Mesendoderm (in vitro differentiated cells): Measurements from ENCODE around the gene TNFRSF6B.

Source experiments
- DNase-seq: peaks from one replicate; pipeline ENCODE4 v3.0.0; 2013
- H2AK5ac ChIP-seq: 2 replicates; pipeline ENCODE4 v1.6.1; 2013; ENCODE audit warnings: low read length, inconsistent platforms
- H2BK120ac ChIP-seq: 2 replicates; pipeline ENCODE4 v1.6.1; 2013; ENCODE audit warnings: low read depth, mild to moderate bottlenecking, low read length, moderate library complexity, mixed read lengths
- H2BK15ac ChIP-seq: replicated peaks from 2 replicates; pipeline ENCODE4 v1.6.1; 2013; ENCODE audit warnings: low read depth, mild to moderate bottlenecking, moderate library complexity
- H2BK5ac ChIP-seq: 2 replicates; pipeline ENCODE4 v1.6.1; 2013; ENCODE audit warnings: low read length, inconsistent platforms
- H3K18ac ChIP-seq: 2 replicates; pipeline ENCODE4 v1.6.1; 2013; ENCODE audit warnings: mild to moderate bottlenecking, low read length, mixed read lengths
- H3K23ac ChIP-seq: one replicate; pipeline ENCODE4 v1.6.1; 2013; ENCODE audit warnings: low read length
- H3K27ac ChIP-seq: 2 replicates; pipeline ENCODE4 v1.5.1; 2013; ENCODE audit warnings: low read depth, mild to moderate bottlenecking, inconsistent platforms, low read length, moderate library complexity
- H3K27me3 ChIP-seq: 2 replicates; pipeline ENCODE4 v1.6.1; 2013; ENCODE audit warnings: low read length, control low read depth, mild to moderate bottlenecking, inconsistent platforms; ENCODE audit not compliant: insufficient read depth, poor library complexity
- H3K36me3 ChIP-seq: 2 replicates; pipeline ENCODE4 v1.6.1; 2013; ENCODE audit warnings: low read length, inconsistent platforms; ENCODE audit not compliant: control insufficient read depth, insufficient read depth
- H3K4ac ChIP-seq: one replicate; pipeline ENCODE4 v1.6.1; 2013; ENCODE audit warnings: low read depth, mild to moderate bottlenecking, low read length, moderate library complexity
- H3K4me1 ChIP-seq: 2 replicates; pipeline ENCODE4 v1.6.1; 2013; ENCODE audit warnings: low read depth, low read length, inconsistent platforms; ENCODE audit not compliant: control insufficient read depth
- H3K4me2 ChIP-seq: 2 replicates; pipeline ENCODE4 v1.6.1; 2013; ENCODE audit warnings: low read length
- H3K4me3 ChIP-seq: 2 replicates; pipeline ENCODE4 v1.5.1; 2013; ENCODE audit warnings: mild to moderate bottlenecking, low read length
- H3K56ac ChIP-seq: one replicate; pipeline ENCODE4 v1.6.1; 2013; ENCODE audit warnings: low read length
- H3K79me1 ChIP-seq: 2 replicates; pipeline ENCODE4 v1.6.1; 2013; ENCODE audit warnings: low read length, inconsistent platforms
- H3K79me2 ChIP-seq: 2 replicates; pipeline ENCODE4 v1.6.1; 2013; ENCODE audit warnings: mild to moderate bottlenecking, low read length; ENCODE audit not compliant: control insufficient read depth, insufficient read depth
- H3K9ac ChIP-seq: 2 replicates; pipeline ENCODE4 v1.6.1; 2013; ENCODE audit warnings: low read length, inconsistent platforms
- H4K5ac ChIP-seq: one replicate; pipeline ENCODE4 v1.6.1; 2013; ENCODE audit warnings: low read length
- H4K8ac ChIP-seq: one replicate; pipeline ENCODE4 v1.6.1; 2013; ENCODE audit warnings: low read depth, mild to moderate bottlenecking, control low read depth, low read length, moderate library complexity
- WGBS: extraction: QIAGEN DNeasy Blood & Tissue Kit; methylation state at CpG from one replicate; pipeline ENCODE4 v1.1.7; 2013; ENCODE audit warnings: low lambda C conversion rate, missing lambda C conversion rate; ENCODE audit not compliant: insufficient coverage; ENCODE audit errors: extremely low coverage; 5-methylcytosine and 5-hydroxymethylcytosine counted together

TNFRSF6B gene

GRCh38 chr20:63688228-63689045, 8.0 kb upstream of the TNFRSF6B start:
- H2AK5ac ChIP-seq, result no peak overlapping the region
- H4K8ac ChIP-seq, result no peak overlapping the region
- H3K18ac ChIP-seq, result no peak overlapping the region
- H3K56ac ChIP-seq, result no peak overlapping the region
- no peak overlapping the region for H3K4me2 ChIP-seq
- DNase-seq, result no peak
- no peak overlapping the region for H3K4me3 ChIP-seq
- no peaks in the 10 kb centered on the region for H3K27me3 ChIP-seq
- no peaks in the 10 kb centered on the region for H3K4me1 ChIP-seq
- no CpG with 5 or more reads among the region's 31 CpGs for WGBS
- no peak overlapping the region for H2BK5ac ChIP-seq
- no peak overlapping the region for H3K9ac ChIP-seq
- H3K79me2 ChIP-seq, result no peaks in the 10 kb centered on the region
- no peak overlapping the region for H3K27ac ChIP-seq
- no peak overlapping the region for H2BK120ac ChIP-seq
- H4K5ac ChIP-seq, result no peak overlapping the region
- no peak overlapping the region for H3K23ac ChIP-seq
- no peak overlapping the region for H3K4ac ChIP-seq
- H3K36me3 ChIP-seq, result no peaks in the 10 kb centered on the region
- no peak overlapping the region for H2BK15ac ChIP-seq
- H3K79me1 ChIP-seq, result no peaks in the 10 kb centered on the region

GRCh38 chr20:63689046-63690002, 7.1 kb upstream of the TNFRSF6B start:
- no peak overlapping the region for H2BK5ac ChIP-seq
- H4K8ac ChIP-seq, result no peak overlapping the region
- no peaks in the 10 kb centered on the region for H3K79me1 ChIP-seq
- no peaks in the 10 kb centered on the region for H3K4me1 ChIP-seq
- H4K5ac ChIP-seq, result no peak overlapping the region
- no peak overlapping the region for H2AK5ac ChIP-seq
- H2BK120ac ChIP-seq, result no peak overlapping the region
- no peak overlapping the region for H3K4ac ChIP-seq
- no peak for DNase-seq
- no peak overlapping the region for H3K18ac ChIP-seq
- H3K23ac ChIP-seq, result no peak overlapping the region
- H2BK15ac ChIP-seq, result no peak overlapping the region
- H3K36me3 ChIP-seq, result no peaks in the 10 kb centered on the region
- H3K79me2 ChIP-seq, result no peaks in the 10 kb centered on the region
- no CpG with 5 or more reads among the region's 44 CpGs for WGBS
- no peak overlapping the region for H3K27ac ChIP-seq
- no peak overlapping the region for H3K56ac ChIP-seq
- H3K4me2 ChIP-seq, result no peak overlapping the region
- H3K9ac ChIP-seq, result no peak overlapping the region
- H3K4me3 ChIP-seq, result no peak overlapping the region
- no peaks in the 10 kb centered on the region for H3K27me3 ChIP-seq

GRCh38 chr20:63690003-63690897, 6.2 kb upstream of the TNFRSF6B start:
- no peaks in the 10 kb centered on the region for H3K79me2 ChIP-seq
- H3K79me1 ChIP-seq, result no peaks in the 10 kb centered on the region
- no peak overlapping the region for H3K9ac ChIP-seq
- H2BK120ac ChIP-seq, result no peak overlapping the region
- H4K5ac ChIP-seq, result no peak overlapping the region
- DNase-seq, result no peak
- no peak overlapping the region for H4K8ac ChIP-seq
- H3K36me3 ChIP-seq, result no peaks in the 10 kb centered on the region
- no peaks in the 10 kb centered on the region for H3K27me3 ChIP-seq
- H3K4me3 ChIP-seq, result no peak overlapping the region
- H2BK15ac ChIP-seq, result no peak overlapping the region
- H3K4ac ChIP-seq, result no peak overlapping the region
- H3K4me1 ChIP-seq, result no peaks in the 10 kb centered on the region
- H3K23ac ChIP-seq, result no peak overlapping the region
- H3K56ac ChIP-seq, result no peak overlapping the region
- no peak overlapping the region for H3K27ac ChIP-seq
- no peak overlapping the region for H2AK5ac ChIP-seq
- no peak overlapping the region for H2BK5ac ChIP-seq
- WGBS, result no CpG with 5 or more reads among the region's 40 CpGs
- H3K18ac ChIP-seq, result no peak overlapping the region
- H3K4me2 ChIP-seq, result no peak overlapping the region

GRCh38 chr20:63690898-63691710, 5.3 kb upstream of the TNFRSF6B start:
- H3K4me3 ChIP-seq, result no peak overlapping the region
- WGBS, result no CpG with 5 or more reads among the region's 24 CpGs
- H3K9ac ChIP-seq, result no peak overlapping the region
- no peak overlapping the region for H3K23ac ChIP-seq
- no peak overlapping the region for H4K8ac ChIP-seq
- H2BK5ac ChIP-seq, result no peak overlapping the region
- H3K79me1 ChIP-seq, result no peaks in the 10 kb centered on the region
- H4K5ac ChIP-seq, result no peak overlapping the region
- H3K4me1 ChIP-seq, result no peaks in the 10 kb centered on the region
- DNase-seq, result no peak
- no peak overlapping the region for H2BK15ac ChIP-seq
- no peak overlapping the region for H2BK120ac ChIP-seq
- H3K27ac ChIP-seq, result no peak overlapping the region
- no peak overlapping the region for H3K18ac ChIP-seq
- no peak overlapping the region for H3K4ac ChIP-seq
- H2AK5ac ChIP-seq, result no peak overlapping the region
- no peak overlapping the region for H3K4me2 ChIP-seq
- H3K27me3 ChIP-seq, result no peaks in the 10 kb centered on the region
- no peaks in the 10 kb centered on the region for H3K36me3 ChIP-seq
- no peak overlapping the region for H3K56ac ChIP-seq
- H3K79me2 ChIP-seq, result no peaks in the 10 kb centered on the region
